Activated CD8-positive, alpha-beta memory T cell treated with anti-CD3 and anti-CD28 coated beads, Interleukin-2, amount 50 U/mL, for 48 hours (primary cell): ENCODE measurements around the gene ZBTB22.
"Not testable (repeated sequence)": the region's sequence is repeated elsewhere in the genome, so short reads cannot be mapped to it uniquely, and the experiment has no call there.

Experiments
- DNase-seq: peaks from one replicate; pipeline ENCODE4 v3.0.0-alpha.2; 2020

ZBTB22 gene

DNA sequence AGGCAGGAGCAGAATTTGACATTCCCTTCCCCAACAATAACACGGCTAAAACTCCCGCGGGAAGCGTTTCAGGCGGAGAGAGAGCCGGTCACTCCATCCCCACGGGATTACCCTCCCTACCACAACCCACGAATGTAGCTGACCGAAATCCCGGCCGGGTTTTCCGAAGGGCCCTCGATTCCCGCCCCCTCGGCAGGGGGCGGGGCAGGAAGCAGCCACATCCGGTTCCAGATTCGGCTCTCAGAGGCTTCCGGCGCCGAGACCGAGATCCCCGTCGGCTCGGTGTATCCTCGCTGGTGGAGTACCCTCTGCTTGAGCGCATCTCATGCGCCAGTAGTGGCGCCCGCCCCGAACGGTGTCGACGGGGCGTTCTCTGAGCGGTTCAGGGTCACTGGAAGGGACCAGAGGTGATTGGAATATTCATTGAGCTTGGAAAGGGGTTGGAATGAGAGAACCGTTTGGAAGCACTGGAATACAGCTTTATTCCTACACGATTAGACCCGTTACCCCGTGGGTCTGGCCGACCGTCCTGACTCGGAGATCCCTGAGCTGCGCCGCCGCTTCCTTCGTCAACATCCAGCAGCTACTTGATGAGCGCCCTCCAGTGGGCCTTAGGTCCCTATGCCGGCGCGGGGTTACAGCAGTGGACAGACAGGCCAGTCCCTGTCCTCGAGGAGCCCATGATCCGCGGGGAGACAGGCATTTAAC lies 18.2 kb downstream of the ZBTB22 start:
- DNase-seq: peak; percentile 96

DNA sequence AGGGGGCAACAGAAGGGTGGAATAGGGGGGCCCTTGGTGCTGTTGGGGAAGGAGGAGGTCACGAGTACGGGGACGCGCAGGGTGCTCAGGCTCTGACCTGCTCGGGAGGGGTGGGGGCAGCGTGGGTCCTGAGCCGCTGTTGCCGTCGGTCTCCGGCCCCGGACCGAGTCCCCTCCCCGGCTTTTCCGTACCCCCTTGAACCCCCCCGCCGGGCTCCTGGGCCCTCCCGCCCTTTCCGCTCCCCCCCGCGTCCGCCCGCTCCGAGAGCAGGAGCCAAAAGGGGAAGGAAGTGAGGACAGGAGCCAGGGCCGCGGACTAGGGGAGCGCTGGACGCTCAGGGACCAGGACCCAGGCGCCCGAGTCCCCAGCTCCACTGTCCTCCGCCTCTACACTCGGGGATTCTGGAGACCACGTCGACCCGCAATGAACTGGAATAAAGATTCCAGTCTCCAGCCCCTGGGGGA lies 18.7 kb downstream of the ZBTB22 start, which contains the start of gene RGL2:
Gene RGL2 (minus strand): TSS at position 170 of the 464 bp plus-strand sequence. CDS start 332 bp downstream, outside the sequence.
- peak; percentile 79 for DNase-seq

DNA sequence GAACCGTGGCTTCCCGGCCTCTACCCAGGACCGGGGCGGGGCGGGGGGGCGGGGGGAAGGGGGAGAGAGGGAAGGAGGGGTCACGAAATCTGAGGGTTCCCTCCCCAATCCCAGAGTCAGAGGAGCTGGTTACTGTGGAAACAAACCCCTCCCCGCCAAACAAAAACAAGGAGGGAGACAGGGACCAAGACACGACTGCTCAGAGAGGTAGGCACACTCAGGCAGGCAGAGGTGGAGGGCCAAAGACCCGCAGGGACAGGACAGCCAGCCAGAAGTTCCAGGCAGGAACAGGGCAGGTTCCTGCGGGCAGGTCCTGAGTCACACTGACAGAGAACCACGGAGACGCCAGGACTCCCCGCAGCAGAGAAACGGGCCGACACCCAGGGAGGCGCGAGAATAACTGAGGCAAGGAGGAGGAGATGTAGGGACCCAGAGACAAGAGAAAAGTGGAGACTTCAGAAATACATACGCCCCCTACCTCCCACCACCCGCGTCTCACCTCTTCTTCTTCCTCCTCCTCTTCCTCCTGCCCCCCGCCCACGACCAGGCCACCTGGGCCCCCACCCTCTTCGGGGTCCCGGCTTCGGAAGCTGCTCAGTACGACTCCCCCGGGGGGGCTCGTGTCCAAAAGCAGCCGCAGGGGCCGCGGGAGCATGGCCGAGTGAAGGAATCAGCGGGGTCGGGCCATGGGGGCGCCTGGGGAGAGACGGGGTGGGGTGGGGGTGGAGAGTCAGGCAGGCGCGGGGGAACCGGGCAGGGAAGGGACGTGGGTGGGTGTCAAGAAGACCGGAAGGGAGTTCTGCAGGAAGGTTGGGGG lies 19.4 kb downstream of the ZBTB22 start:
- no peak for DNase-seq

DNA sequence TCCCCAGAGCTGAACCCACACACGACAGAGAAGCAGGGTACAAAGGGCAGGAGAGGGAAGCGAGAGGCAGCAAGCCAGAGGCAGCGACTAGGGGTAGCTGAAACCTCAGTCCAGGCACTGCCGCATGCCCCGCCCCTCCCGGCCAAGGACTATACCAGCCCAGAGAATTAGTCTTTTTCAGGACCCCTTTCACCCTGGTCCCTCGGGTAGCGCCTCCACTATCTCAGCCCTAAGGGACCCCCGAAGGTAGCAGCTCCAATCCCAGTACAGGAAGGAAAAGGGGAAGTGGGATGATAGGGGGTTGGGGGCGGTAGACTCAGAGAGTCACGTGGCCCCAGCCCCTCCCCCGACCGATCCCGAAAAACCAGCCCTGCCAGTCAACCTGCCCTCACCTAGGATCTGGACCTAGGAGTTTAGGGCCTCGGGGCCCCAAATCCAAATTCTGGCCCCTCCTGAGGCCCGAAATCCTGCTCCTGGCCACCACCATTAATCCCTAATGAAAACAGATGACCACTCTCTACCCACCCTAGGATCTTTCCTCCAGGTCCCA lies 20.1 kb downstream of the ZBTB22 start:
- no peak for DNase-seq

DNA sequence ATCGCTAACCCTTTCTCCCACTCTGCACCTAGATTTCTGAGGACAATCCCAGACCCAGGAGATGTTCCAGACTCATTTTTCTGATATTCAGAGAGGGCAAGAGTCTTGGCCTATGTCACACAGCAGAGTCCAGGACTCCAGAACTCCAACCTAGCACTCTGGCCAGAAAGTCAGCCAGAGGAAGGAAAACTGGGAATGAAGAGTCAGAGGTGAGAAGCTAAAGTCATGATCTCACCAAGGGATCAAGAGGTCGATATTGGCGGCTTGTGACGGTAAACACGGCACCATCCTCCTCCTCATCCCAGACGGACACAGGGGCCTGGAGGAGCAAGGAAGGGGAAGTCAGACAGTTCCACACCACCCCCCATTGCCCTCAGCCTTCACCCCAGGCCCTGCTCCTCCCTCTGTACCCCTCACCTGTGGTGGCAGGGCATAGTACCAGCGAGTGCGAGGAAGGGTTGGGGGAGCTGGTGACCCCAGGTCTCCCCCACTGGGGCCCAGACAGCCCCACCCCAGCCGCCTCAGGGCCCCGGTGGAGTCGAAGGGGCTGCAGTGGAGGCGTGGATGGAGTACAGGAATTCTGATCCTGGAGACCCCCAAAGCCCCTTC lies 20.6 kb downstream of the ZBTB22 start:
- no peak for DNase-seq

DNA sequence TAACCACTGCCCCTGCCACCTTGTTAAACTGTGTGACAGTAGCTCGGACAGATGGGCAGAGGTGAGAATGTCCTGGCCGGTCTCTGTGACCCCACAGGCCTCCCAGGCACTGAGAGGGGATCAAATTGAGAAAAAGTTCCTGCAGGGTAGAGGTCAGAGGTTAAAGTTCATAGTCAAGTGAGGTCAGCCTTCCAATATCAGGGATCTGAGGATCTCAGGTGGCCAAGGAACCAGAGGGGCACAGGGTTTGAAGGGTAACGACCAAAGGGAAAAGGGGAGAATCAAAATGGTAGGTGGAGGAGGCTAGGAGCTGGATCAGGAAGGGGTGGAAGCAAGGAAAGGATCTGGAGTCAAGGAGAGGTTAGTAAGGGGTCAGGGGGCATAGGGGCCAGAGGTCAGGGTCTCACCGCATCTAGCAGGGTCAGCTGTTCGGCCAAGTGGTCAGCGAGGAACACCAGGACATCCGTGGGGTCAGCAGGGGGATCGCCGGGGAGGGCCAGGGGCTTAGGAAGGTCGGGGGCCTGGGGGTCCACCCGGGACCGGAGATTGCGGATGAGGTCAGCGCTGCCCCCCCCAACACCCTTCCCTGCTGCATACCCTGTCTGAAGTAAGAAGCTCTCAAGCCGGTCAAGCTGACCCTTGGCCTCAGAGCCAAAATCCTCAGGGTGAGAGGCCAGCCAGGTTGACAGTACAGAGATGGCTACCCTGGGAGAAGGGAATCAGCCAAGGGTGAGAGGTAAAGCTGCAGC lies 21.7 kb downstream of the ZBTB22 start:
- no peak for DNase-seq

DNA sequence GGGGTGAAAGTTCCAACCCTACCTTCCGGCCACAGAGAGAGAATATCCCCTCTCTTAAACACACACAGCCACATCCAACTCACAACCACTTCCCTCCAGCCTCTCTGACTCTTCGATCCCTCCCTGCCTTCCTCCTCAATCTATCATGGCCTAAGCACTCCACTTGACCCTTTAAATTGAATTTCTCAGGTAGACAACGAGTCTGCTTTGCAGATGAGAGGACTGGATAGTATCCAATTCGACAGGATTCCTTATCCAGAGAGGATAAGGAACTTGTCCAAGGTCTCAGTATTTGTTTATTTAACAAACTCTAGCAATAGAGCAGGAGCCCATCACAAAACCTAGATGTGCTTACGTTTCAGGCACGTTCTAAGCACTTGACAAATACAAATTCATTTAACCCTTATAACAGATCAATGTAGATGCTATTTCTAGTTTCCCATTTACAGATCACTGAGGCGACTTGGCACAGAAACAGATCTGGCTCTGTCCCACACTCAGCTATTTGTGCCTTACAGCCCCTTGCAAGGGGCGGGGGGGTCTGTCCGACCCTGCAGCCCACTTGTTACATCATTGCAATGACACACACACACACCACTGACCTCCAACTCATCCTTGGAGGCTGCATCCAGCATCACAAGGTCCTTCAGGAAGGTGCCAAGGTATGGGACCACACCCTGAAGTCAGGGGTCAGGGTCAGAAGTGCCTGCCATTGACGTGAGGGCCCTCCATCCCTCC lies 23.3 kb downstream of the ZBTB22 start:
- DNase-seq: no peak

DNA sequence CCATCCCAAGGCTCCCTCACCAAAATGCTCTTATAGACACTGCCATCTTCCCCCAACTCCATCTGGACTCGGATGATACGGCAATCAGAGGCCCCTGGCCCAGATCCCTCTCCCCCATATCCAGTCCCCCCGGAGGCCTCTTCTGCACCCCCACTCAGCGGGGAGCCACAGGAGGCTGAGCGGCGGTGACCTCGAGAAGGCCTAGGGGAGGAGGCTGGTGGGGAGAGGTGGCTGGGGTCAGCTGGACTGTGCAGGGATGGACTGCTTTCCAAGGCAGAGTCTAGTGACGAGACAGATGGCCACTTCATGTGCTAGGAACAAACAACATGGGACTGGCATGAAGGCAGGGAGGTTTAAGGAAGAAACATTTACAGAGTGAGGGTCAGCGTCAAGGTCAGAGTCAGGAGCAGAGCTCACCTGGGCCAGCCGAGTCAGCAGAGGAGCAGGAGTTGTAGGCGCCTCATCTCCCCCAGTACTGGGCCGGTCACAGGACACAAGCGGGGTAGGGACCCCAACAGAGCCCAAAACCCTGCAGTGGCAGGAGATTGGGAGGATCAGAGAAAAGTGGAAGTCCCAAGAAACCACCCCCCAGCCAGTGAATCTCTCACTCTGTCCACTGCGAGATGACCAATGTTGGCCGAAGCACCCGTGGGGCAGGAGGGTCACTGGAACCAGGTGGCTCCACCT lies 24.4 kb downstream of the ZBTB22 start:
- DNase-seq: no peak

DNA sequence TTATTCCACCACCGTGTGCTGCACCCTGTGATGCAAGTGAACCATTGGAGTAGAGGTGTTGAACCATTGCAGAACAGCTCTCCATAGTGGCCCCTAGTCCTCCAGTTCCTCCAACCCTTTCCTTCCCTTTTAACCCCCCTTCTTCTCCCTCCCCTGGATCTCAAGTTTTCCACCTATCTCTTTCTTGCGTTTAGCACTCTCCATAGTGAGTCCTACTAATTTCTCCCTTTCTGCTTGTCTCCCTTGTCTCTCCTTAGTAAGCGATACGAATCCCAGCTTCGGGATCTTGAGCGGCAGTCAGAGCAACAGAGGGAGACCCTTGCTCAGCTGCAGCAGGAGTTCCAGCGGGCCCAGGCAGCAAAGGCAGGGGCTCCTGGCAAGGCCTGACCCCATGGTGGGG lies 27.1 kb downstream of the ZBTB22 start:
- DNase-seq: no peak

DNA sequence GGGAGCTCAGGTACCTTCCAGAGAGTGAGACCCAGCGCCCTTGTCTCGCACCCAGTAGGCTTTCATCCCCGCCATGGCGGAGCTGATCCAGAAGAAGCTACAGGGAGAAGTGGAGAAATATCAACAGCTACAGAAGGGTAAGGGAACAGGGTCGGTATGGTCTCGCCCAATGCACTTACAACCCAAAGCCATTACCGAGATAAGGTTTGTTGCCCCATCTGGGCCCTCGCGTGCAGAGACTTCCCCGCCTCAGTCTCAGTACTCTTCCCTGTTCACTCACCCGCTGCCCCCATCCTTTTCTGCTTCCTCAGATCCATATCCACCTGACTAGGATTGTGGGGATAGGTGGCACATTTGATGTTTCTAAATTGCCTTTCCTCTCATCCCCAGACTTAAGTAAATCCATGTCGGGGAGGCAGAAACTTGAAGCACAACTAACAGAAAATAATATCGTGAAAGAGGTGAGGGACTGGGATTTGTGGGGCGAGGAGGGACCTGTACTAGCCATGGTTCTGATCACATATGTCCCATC lies 27.7 kb downstream of the ZBTB22 start:
- no peak for DNase-seq

DNA sequence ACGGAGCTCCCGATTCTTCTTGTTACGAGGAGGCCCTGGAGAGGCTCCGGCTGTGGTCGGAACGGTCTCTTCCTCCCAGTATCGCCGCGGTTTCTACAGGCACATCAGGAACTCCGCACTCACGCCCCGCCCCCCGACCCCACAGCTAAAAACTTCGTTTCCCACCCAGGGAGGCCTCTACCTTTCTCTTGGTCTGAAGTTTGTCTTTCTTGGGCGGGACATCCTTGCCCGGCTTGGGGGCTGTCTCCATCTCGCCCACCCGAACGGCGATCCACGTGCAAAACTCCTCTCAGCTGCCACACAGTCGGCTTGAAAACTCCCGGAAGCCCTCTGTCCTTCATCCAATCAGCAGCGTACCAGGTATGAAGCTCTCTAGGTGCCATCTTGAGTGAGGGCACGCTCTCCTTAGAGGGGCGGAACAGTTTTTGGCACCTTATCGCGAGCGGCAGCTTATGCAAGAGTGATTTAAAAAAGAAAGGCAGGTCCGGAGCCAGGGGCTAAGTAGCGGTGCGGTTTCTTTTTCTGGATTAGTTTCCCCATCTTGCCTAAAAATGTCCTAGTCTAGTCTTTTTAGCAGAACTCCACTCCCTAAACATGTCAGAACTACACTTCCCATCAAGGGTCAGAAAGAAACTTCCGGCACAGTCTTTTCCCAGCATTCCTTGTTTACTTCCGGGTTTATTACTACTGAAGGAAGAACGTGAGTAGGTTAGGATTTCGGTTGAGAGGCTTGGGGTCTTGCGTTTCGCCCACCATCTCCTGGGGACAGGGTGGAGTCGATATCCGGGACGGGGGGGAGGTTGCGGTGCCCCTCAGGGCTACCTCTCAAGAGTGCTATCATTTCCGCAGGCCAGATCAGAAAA lies 28.4 kb downstream of the ZBTB22 start, which contains the start of the genes PFDN6 and WDR46:
Gene PFDN6 (plus strand): TSS at position 681 of the 863 bp plus-strand sequence. CDS start 256 bp downstream, outside the sequence.
Gene WDR46 (minus strand): TSS at position 319 of the 863 bp plus-strand sequence. CDS start 69 bp downstream, at position 250.
- DNase-seq: peak; percentile 84

DNA sequence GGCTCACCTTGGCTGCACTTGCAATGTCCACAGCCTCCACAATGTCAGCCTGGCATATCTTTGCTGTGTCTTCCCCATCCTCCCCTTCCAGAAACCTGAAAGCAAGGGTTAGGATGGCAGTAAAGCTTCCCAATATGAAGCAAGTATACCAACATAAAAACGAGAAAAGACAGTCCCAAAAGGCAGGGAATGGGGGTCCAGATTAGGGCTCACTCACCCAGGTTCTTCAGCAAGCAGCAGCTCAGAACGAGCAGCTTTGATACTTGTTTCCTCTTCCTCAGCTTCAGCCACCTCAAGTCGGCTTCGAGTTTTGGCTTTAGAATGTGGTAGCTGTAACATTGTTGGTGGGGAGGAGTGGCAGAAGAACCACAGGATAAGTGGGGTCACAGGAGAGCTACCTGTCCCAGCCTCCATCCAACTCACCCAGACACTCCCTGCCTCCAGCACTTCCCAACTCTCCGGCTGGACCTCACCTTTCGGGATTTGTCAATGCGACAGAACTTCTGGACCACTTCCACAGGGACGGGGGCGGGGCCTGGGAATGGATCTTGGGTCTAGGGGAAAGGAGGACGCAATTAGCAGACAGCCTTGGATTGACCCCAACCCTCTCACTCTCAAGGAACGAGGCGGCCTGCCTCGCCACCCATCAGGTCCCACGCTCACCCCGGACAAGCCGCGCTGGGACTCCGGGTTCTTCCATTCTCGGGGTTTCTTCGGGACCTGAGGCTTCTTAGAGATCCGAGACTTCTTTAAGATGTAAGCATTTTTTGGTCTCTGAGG lies 29.2 kb downstream of the ZBTB22 start:
- no peak for DNase-seq

DNA sequence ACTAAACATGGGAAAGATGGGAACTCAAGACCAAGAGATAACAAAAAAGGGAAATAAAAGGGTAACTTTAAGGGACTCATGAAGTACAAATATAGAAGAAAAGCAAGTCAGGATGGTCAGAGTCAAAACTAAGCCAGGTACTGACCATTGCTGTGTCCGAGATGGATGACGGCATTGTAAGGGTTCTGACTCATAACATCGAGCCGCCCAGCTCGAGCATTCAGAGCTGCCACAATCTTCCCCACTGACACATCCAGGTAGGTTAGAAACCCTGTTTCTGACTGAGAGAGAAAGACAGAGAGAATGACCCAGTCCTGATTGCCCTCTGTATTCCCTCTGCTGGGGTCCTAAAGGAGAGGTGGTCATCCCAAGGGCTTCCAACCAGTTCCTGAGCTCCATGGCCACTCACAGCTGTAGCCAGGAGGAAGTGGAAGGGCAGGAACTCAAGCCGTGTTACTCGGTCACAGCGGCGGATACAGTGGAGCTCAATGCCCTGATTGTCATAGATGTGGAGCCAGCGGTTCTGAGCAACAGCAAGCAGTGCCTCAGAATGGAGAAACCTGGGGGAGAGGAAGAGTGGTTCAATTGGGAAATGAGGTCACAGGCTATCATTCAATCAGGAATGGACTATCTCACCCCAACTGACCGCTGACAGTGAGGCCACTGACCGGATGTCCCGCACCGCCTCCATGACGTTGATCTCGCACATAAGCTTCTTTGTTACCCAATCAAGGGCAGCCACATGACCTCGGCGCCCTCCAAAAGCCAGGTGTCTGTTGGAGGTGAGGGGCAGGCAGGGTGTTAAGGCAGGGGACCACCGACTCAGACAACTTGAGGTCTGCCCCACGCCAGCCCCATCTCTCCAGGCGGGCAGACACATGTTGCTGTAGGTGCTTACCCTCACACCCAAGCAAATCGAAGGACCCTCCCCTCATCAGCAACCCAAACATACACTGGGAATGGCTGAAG lies 30.3 kb downstream of the ZBTB22 start:
- no peak for DNase-seq

DNA sequence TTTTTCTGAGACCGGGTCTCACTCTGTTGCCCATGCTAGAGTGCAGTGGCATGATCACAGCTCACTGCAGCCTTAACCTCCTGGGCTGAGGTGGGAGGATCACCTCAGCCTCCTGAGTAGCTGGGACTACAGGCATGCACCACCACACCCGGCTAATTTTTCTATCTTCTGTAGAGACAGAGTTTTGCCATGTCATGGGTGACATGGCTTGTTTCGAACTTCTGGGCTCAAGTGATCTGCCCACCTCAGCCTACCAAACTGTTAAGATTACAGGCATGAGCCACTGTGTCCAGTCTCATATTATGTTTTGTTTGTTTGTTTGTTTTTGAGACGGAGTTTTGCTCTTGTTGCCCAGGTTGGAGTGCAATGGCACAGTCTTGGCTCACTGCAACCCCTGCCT lies 32.3 kb downstream of the ZBTB22 start:
- DNase-seq: not testable (repeated sequence)

DNA sequence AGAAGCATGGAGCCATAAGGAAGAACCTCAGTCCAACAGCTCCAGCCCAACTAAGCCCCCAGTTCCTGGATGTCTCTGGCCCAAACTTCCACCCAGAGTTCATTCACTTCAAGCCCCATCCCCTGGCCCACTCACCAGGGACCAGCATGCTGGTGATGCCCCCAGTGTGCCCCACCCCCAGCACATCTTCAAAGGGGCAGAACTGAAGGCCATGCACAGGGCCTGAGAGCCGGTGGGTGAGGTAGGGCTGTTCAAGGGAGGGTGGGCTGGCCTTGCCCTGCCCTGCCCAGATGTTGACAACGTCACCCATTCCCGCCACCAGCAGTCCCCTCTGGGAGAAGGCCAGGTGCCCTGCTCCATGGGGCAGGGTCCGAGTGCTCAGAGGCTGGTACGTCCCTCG lies 37.0 kb downstream of the ZBTB22 start:
- DNase-seq: no peak

DNA sequence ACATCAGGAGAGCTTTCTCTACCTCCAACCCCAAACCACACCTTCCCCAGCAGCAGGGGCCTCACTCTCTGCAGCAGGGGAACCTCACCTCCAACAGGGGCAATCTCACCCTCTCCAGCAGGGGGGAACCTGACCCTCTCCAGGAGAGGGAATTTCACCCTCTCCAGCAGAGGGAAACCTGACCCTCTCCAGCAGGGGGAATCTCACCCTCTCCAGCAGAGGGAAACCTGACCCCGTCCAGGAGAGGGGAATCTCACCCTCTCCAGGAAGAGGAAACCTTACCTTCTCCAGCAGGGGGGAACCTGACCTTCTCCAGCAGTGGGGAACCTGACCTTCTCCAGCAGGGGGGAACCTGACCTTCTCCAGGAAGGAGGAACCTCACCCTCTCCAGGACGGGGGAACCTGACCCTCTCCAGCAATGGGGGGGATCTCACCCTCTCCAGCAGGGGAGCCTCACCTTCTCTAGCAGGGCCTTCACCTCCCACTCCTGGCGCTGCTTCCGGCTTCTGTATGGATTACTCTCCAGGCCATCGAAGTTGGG lies 37.5 kb downstream of the ZBTB22 start:
- DNase-seq: no peak

DNA sequence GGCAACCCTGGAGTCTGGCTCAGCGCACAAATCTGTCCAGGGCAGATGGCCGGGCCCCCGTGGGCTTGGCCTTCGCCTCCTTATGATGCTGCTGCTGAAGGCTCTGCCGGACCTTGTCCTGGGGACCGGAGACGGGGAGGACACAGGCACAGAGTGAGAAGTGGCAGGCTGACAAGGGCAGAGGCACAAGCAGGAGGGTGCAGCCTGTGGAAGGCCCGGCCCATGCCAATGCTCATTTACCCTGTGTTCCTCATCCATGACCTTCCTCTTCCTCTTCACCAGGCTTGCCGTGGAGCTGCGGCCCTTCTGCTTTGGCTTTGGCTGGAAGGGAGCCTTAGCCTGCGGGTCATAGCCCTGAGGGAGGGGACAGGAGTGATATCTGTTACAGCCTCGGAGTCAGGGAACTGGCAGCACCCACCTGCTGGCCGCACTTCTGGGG lies 38.3 kb downstream of the ZBTB22 start:
- DNase-seq: no peak
